Stomach (tissue), 9 donors: ENCODE data around the gene ADAMTS12. TPM values are rescaled to one million over a fixed set of nuclear protein-coding genes. Genes with fewer than 3 reads are reported as not detected.

ENCODE experiments used
- DNase-seq, 2 donors: peaks; one replicate each; pipeline versions ENCODE4 v3.0.0 to v3.0.0-alpha.2; 2013 to 2019
- H3K27ac ChIP-seq, 5 donors: fragments of 200-600 bp in 4 of 5; sonication (generic) in 4 of 5; one replicate each; pipeline ENCODE4 v1.5.1; 2013 to 2019; ENCODE audit warnings: mild to moderate bottlenecking in 1 of 5, moderate library complexity in 1 of 5
- H3K27me3 ChIP-seq, 3 donors: fragments of 200-600 bp; sonication (generic); one replicate each; pipeline ENCODE4 v1.5.1; 2017 to 2019; ENCODE audit warnings: mixed run types in 1 of 3
- H3K36me3 ChIP-seq, 4 donors: fragments of 200-600 bp; sonication (generic); 1 replicate in 3 of 4; 2 replicates in 1 of 4; pipeline ENCODE4 v1.5.1; 2016 to 2019
- H3K4me1 ChIP-seq, 4 donors: fragments of 200-600 bp; sonication (generic); one replicate each; pipeline ENCODE4 v1.5.1; 2016 to 2019
- H3K4me3 ChIP-seq, 4 donors: fragments of 200-600 bp; sonication (generic) in 3 of 4; one replicate each; pipeline ENCODE4 v1.5.1; 2016 to 2019; ENCODE audit warnings: mild to moderate bottlenecking in 1 of 4
- H3K9me3 ChIP-seq, 4 donors: fragments of 200-600 bp; sonication (generic); one replicate each; pipeline ENCODE4 v1.5.1; 2016 to 2019
- EP300 ChIP-seq: sonication (generic); formaldehyde crosslinking; IDR thresholded peaks from one replicate; pipeline ENCODE4 v1.6.1; 2017; ENCODE audit warnings: antibody characterized with exemption
- POLR2A ChIP-seq, 4 donors: fragments of 450-650 bp; IDR thresholded peaks; one replicate each; pipeline ENCODE4 v1.6.1; 2016; ENCODE audit warnings: antibody characterized with exemption in 4 of 4, control low read depth in 2 of 4, mild to moderate bottlenecking in 1 of 4, moderate library complexity in 1 of 4
- POLR2AphosphoS5 ChIP-seq, 3 donors: sonication (generic); formaldehyde crosslinking; IDR thresholded peaks; one replicate each; pipeline ENCODE4 v1.6.1; 2016; ENCODE audit warnings: antibody characterized with exemption in 3 of 3
- WGBS, 5 donors: extraction: QIAGEN DNeasy Blood & Tissue Kit in 3 of 5; methylation state at CpG; one replicate each; pipeline versions ENCODE4 v1.1.5 to v1.1.7; 2013 to 2018; 5-methylcytosine and 5-hydroxymethylcytosine counted together
- intact Hi-C: fragments of 100-400 bp; cut with DNase I; formaldehyde crosslinking; loops from one replicate; pipeline ENCODE4 v1.15.1; 2023; ENCODE audit warnings: low total_unique reads
- polyA plus RNA-seq, 3 donors: library from polyadenylated mRNA; stranded (reverse); fragments of 200-250 nt; gene quantifications; one replicate each; pipeline ENCODE4 v1.2.3, GENCODE V29; 2013
- total RNA-seq, 5 donors: library from RNA; depleted of rRNA; stranded (reverse); fragments of >200 nt; gene quantifications; one replicate each; pipeline versions ENCODE4 v1.1.0 to v1.2.3, GENCODE V29; 2014 to 2016
- TF ChIP-seq, protein P1 (sequence below), 7 experiments: fragments of 450-650 bp in 4 of 7; fragments of 200-600 bp in 3 of 7; sonication (generic) in 3 of 7; IDR thresholded peaks; one replicate each; pipeline ENCODE4 v1.5.1; 2016 to 2019; ENCODE audit warnings: antibody characterized with exemption in 7 of 7, control low read depth in 2 of 7, mild to moderate bottlenecking in 1 of 7
- donor health status: healthy with polysubstance abuse.
- donor health status: Bipolar disorder and iron deficiency.
- donor health status: healthy.

ADAMTS12 gene
- total and polyA plus RNA-seq, 8 donors = 0.14 to 17.1 (median 0.62) TPM; not detected in 1

DNA sequence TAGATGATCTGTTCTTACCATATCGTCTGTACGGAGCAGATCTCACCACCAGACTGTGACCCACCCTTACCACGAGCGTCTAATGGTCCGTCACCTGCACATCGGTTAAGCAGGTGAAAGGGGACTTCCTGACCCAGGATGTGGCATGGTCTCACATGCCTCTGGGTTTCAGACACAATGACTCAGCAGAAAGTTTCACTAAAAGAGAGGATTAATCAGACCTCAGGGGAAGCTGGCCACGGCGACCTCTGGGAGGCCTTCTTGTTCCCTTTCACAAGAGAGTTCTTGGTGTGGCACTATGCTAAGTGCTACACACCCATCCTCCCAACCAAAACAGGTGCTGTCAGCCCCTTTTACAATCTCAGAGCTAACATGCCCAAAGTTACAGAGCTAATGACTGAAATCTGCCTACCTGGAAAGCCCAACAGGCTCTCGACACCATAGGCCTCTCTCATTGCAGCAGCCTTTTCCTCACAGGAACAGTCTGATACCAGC is 41.6 kb downstream of the ADAMTS12 start:
- intact Hi-C loops = no loop called here
- DNase-seq = no peak
- no peaks in the 10 kb centered on the region for H3K27me3 ChIP-seq

DNA sequence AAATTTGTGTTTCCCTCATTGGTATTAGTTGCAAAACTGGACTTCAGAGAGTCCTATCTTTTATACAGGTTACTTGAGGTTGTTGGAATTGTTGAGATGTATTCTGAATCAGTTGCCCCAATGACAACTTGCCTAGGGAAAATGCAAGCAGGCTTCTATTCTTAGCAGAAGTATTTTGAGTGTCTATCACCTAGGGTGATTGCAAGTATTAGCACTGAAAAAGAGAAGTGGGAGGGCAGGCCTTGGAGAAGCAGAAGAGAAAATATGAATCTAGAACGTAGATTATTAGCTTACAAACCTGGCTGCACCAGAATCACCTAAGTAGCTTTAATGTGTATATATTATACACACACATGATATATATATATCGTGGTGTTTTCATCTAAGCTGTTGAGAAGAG is 43.2 kb downstream of the ADAMTS12 start:
- H3K36me3 ChIP-seq = no peaks in the 10 kb centered on the region
- intact Hi-C loops = no loop called here
- H3K4me3 ChIP-seq = no peak overlapping the region
- 83 to 89% (median 86%) methylated on average over 2 of the region's 2 CpGs for WGBS, 5 donors
- peaks cover 0 to 12% (median 0%) of the 10 kb centered on the region in 4 donors for H3K4me1 ChIP-seq
- no peaks in the 10 kb centered on the region for H3K9me3 ChIP-seq
- no peak for DNase-seq
- no peak overlapping the region for H3K27ac ChIP-seq
- no peak for TF ChIP-seq POLR2A (IDR thresholded peaks at IDR 0.05)
- no peaks in the 10 kb centered on the region for H3K27me3 ChIP-seq

More for the DNA sequence above, 41.6 kb downstream of the ADAMTS12 start:
- H3K27ac ChIP-seq = no peak overlapping the region
- WGBS, 5 donors = 65 to 86% (median 72%) methylated on average over 7 to 9 of the region's 9 CpGs
- no peaks in the 10 kb centered on the region for H3K36me3 ChIP-seq
- H3K4me3 ChIP-seq = no peak overlapping the region
- H3K4me1 ChIP-seq = peaks cover 0 to 20% (median 0%) of the 10 kb centered on the region in 4 donors
- TF ChIP-seq, protein P1, sequence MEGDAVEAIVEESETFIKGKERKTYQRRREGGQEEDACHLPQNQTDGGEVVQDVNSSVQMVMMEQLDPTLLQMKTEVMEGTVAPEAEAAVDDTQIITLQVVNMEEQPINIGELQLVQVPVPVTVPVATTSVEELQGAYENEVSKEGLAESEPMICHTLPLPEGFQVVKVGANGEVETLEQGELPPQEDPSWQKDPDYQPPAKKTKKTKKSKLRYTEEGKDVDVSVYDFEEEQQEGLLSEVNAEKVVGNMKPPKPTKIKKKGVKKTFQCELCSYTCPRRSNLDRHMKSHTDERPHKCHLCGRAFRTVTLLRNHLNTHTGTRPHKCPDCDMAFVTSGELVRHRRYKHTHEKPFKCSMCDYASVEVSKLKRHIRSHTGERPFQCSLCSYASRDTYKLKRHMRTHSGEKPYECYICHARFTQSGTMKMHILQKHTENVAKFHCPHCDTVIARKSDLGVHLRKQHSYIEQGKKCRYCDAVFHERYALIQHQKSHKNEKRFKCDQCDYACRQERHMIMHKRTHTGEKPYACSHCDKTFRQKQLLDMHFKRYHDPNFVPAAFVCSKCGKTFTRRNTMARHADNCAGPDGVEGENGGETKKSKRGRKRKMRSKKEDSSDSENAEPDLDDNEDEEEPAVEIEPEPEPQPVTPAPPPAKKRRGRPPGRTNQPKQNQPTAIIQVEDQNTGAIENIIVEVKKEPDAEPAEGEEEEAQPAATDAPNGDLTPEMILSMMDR (IDR thresholded peaks at IDR 0.05) = no peak
- no peak for TF ChIP-seq POLR2AphosphoS5 (IDR thresholded peaks at IDR 0.05)
- no peaks in the 10 kb centered on the region for H3K9me3 ChIP-seq

DNA sequence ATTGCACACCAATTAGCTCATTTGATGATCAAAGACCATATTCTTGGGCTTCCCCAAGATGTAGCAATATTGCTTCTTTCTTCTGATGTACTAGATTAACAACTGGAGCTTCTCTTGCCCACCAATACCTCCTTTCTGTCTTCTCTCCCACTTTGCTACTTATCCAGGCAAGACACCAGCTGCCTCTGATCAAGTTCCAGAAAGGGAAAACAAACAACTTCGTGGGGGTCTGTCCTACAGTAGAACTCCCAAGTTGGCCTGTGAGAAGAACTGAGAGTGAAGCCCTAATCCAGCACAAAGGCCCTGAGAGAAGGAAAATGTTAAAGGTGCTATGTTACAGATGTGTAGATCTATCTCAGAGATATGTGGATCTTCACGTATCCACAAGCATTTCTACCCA is 44.9 kb downstream of the ADAMTS12 start:
- Histone ChIP-seq H3K4me1 (no peaks in the 10 kb centered on the region), H3K36me3 (no peaks in the 10 kb centered on the region), H3K27ac (no peak overlapping the region), H3K27me3 (no peaks in the 10 kb centered on the region), H3K4me3 (no peak overlapping the region), H3K9me3 (no peaks in the 10 kb centered on the region)
- WGBS, 5 donors = 51 to 73% (median 58%) methylated on average over 2 of the region's 2 CpGs
- TF ChIP-seq POLR2A (IDR thresholded peaks at IDR 0.05) (no peak), POLR2AphosphoS5 (IDR thresholded peaks at IDR 0.05) (no peak), EP300 (no peak)
- TF ChIP-seq, protein P1 (IDR thresholded peaks at IDR 0.05) = no peak
- DNase-seq = no peak
- intact Hi-C loops = no loop called here

DNA sequence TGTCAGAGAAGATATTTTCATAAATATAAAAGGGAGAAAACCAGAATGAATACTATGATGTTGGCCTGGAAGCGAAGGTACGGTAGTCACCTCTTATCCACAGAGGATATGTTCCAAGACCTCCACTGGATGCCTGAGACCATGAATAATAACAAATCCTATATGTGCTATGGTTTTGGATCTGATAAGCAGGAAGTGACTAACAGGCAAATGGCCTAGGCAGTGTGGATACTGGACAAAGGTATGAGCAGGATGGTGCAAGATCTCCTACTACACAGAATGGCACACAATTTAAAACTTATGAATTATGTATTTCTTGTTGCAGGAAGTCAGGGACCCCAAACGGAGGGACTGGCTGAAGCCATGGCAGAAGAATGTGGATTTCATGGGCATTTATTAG is 48.2 kb downstream of the ADAMTS12 start:
- WGBS, 5 donors = 84 to 93% (median 92%) methylated on average over 3 of the region's 3 CpGs
- no peak for DNase-seq
- TF ChIP-seq, protein P1 (IDR thresholded peaks at IDR 0.05) = no peak
- TF ChIP-seq POLR2AphosphoS5 (IDR thresholded peaks at IDR 0.05) = no peak
- no peak for TF ChIP-seq EP300
- TF ChIP-seq POLR2A (IDR thresholded peaks at IDR 0.05) = no peak
- Histone ChIP-seq H3K4me3 (no peak overlapping the region), H3K27ac (no peak overlapping the region), H3K36me3 (no peaks in the 10 kb centered on the region), H3K27me3 (no peaks in the 10 kb centered on the region), H3K9me3 (no peaks in the 10 kb centered on the region), H3K4me1 (peaks cover 0 to 7% (median 0%) of the 10 kb centered on the region in 4 donors)
- intact Hi-C loops = no loop called here

DNA sequence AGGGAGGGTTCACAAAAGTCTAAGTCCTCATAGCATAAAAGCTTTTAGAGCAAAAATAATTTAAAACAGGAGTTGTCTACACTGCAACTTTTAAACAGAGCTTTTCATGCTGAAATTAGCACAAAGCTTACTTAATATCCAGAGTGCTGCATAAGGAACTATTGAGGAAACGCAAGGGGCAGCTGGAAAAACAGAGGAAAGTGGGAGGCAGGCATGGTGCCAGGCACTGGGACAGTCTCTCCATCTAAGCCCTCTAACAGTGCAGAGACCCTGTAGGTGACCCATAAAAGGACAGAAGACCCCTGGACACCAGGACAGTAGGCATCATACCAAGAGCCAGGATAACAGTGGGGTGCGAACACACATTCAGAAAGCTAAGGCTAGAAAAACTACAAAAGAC is 49.3 kb downstream of the ADAMTS12 start:
- Histone ChIP-seq H3K27me3 (no peaks in the 10 kb centered on the region), H3K9me3 (no peaks in the 10 kb centered on the region), H3K36me3 (no peaks in the 10 kb centered on the region), H3K4me1 (peaks cover 0 to 7% (median 0%) of the 10 kb centered on the region in 4 donors), H3K4me3 (no peak overlapping the region), H3K27ac (no peak overlapping the region)
- intact Hi-C loops = no loop called here
- no peak for DNase-seq
- WGBS, 5 donors = 79 to 93% (median 90%) methylated on average over 2 of the region's 2 CpGs
- TF ChIP-seq POLR2AphosphoS5 (IDR thresholded peaks at IDR 0.05) = no peak
- TF ChIP-seq, protein P1 (IDR thresholded peaks at IDR 0.05) = no peak
- no peak for TF ChIP-seq EP300
- no peak for TF ChIP-seq POLR2A (IDR thresholded peaks at IDR 0.05)
